ENCODE results near the gene AGBL4.

Gene AGBL4

DNA sequence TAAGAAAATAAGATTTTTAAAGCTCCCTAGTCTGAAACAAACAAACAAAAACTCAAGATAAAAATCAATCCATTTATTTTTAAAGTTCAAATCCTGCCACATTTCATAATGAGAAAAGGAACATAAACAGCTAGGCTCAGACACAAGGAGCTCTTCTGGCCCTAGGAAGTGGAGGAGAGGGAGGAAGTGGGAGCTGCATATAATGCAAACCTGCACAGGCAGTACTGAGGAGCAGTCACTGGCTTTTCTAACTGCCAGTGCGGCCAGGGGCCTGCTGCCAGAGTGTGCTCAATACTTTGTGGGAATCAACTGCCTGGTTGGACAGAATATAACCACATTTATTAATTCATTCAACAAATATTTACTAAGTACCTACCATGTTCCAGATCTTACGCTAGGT, 1411.9 kb downstream of the AGBL4 start:
- H3K27me3 Mint-ChIP-seq (ENCODE audit: low read depth), result peaks cover 7% of the 10 kb centered on the region
- TF ChIP-seq, protein P1, sequence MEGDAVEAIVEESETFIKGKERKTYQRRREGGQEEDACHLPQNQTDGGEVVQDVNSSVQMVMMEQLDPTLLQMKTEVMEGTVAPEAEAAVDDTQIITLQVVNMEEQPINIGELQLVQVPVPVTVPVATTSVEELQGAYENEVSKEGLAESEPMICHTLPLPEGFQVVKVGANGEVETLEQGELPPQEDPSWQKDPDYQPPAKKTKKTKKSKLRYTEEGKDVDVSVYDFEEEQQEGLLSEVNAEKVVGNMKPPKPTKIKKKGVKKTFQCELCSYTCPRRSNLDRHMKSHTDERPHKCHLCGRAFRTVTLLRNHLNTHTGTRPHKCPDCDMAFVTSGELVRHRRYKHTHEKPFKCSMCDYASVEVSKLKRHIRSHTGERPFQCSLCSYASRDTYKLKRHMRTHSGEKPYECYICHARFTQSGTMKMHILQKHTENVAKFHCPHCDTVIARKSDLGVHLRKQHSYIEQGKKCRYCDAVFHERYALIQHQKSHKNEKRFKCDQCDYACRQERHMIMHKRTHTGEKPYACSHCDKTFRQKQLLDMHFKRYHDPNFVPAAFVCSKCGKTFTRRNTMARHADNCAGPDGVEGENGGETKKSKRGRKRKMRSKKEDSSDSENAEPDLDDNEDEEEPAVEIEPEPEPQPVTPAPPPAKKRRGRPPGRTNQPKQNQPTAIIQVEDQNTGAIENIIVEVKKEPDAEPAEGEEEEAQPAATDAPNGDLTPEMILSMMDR (IDR thresholded peaks at IDR 0.05; ENCODE audit: unreplicated experiment in 3 of 3), result no peak
- no peaks in the 10 kb centered on the region for H3K4me1 Mint-ChIP-seq
- H3K36me3 Mint-ChIP-seq (ENCODE audit: low read depth), result no peaks in the 10 kb centered on the region
- H3K4me3 Mint-ChIP-seq, result no peak overlapping the region
- no peak overlapping the region for H3K27ac Mint-ChIP-seq
- no peaks in the 10 kb centered on the region for H3K9me3 Mint-ChIP-seq

DNA sequence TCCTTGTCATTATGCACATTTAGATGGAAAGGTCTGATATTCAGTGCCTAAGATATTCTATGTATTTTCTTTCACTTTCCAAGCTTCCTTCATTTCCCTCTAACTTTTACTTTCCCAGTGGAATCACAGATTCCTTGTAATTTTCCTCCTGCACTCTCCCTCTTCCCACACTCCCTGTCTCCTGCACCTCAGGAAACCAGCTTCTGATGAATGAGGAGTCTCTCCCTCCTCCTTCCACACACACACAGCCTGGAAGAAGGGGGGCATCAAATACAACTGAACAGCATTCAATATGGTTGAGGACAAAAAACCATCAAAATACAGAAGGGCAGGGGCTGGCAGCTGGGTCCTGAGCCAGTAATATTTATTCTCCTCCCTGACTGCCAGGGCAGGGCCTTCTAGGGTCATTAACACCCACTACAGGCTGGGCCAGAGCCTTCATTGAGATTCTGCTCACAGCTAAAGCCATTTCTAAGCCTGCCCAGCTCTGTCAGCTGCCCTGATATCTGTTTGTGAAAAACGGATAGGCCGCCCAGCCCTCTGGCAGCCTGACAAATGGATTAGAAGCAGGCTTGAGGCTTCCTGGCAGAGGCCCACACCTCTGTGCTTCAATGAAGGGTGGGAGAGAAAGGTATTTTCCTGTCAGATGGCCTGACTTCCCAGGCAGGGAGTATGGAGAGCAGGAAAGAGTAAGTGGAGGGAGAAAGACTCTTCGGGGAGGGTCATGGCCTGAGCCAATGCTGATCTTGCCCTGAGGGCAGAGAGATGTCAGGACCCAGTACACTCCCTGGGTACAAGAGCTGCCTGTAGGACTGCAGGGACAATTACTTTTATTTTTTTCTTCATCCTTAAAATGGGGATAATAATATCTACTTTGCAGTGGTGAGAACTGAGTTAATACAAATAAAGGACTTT, 1412.9 kb downstream of the AGBL4 start:
- H3K36me3 Mint-ChIP-seq (ENCODE audit: low read depth), result no peaks in the 10 kb centered on the region
- TF ChIP-seq, protein P1 (IDR thresholded peaks at IDR 0.05; ENCODE audit: unreplicated experiment in 3 of 3), result no peak
- H3K27me3 Mint-ChIP-seq (ENCODE audit: low read depth), result peaks cover 7% of the 10 kb centered on the region
- H3K4me3 Mint-ChIP-seq, result no peak overlapping the region
- H3K27ac Mint-ChIP-seq, result no peak overlapping the region
- H3K9me3 Mint-ChIP-seq, result no peaks in the 10 kb centered on the region
- H3K4me1 Mint-ChIP-seq, result no peaks in the 10 kb centered on the region

DNA sequence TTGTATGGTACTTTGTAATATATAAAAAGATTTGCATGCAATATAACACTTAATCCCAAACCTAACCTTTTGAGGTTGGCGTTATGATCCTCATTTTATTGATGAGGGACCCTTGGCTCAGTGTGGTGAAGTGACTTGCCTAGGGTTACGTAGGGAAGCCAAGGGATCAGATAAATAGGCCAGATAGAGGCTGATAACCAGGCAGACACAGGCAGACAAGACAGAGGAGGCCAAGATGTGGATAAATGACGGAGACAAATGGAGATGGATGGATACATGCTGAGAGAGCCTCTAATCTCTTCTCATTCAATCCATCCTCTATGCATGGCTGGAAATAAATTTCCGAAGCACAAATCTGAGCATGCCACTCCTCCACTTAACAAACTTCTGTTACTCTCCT, 1414.9 kb downstream of the AGBL4 start:
- H3K4me1 Mint-ChIP-seq, result no peaks in the 10 kb centered on the region
- H3K27me3 Mint-ChIP-seq (ENCODE audit: low read depth), result peaks cover 14% of the 10 kb centered on the region
- TF ChIP-seq, protein P1 (IDR thresholded peaks at IDR 0.05; ENCODE audit: unreplicated experiment in 3 of 3), result no peak
- H3K27ac Mint-ChIP-seq, result no peak overlapping the region
- H3K36me3 Mint-ChIP-seq (ENCODE audit: low read depth), result no peaks in the 10 kb centered on the region
- no peaks in the 10 kb centered on the region for H3K9me3 Mint-ChIP-seq
- no peak overlapping the region for H3K4me3 Mint-ChIP-seq

DNA sequence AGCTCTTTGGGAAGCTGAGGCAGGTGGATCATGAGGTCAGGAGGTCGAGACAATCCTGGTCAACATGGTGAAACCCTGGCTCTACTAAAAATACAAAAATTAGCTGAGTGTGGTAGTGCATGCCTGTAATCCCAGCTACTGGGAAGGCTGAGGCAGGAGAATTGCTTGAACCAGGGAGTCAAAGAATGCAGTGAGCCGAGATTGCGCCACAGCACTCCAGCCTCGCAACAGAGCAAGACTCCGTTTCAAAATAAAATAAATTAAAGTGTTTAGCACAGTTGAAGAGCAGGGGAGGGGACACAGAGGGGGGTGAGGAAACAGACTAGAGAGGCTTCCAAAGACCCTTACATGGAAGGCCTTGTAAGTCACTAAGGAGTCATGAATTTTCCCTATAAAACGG, 1420.5 kb downstream of the AGBL4 start:
- Mint-ChIP-seq H3K27me3 (ENCODE audit: low read depth) (peaks cover 13% of the 10 kb centered on the region), H3K27ac (no peak overlapping the region), H3K4me3 (no peak overlapping the region), H3K4me1 (no peaks in the 10 kb centered on the region), H3K36me3 (ENCODE audit: low read depth) (no peaks in the 10 kb centered on the region), H3K9me3 (no peaks in the 10 kb centered on the region)
- TF ChIP-seq, protein P1 (IDR thresholded peaks at IDR 0.05; ENCODE audit: unreplicated experiment in 3 of 3), result no peak

DNA sequence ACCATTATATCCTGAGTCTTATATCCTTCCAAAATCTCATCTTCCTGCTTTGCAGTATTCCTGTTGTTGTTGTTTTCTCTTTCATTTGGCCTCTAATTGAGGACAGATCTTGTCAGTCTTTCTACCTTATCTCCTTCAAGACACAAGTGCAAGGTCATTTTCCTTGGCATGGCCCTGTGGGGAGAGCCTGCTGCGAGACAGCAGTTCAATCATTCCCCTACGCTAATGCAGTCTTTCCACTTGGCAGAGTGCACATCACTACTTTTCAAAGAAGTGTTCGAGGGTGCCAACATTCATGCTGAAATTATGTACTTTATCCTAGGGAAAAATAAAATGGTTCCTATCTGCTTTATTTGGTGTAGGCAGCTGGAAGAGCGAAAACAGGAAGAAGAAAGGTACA, 1421.4 kb downstream of the AGBL4 start:
- Mint-ChIP-seq H3K27me3 (ENCODE audit: low read depth) (peaks cover 12% of the 10 kb centered on the region), H3K4me1 (no peaks in the 10 kb centered on the region), H3K27ac (no peak overlapping the region), H3K9me3 (no peaks in the 10 kb centered on the region), H3K4me3 (no peak overlapping the region), H3K36me3 (ENCODE audit: low read depth) (no peaks in the 10 kb centered on the region)
- TF ChIP-seq, protein P1 (IDR thresholded peaks at IDR 0.05; ENCODE audit: unreplicated experiment in 3 of 3), result no peak

DNA sequence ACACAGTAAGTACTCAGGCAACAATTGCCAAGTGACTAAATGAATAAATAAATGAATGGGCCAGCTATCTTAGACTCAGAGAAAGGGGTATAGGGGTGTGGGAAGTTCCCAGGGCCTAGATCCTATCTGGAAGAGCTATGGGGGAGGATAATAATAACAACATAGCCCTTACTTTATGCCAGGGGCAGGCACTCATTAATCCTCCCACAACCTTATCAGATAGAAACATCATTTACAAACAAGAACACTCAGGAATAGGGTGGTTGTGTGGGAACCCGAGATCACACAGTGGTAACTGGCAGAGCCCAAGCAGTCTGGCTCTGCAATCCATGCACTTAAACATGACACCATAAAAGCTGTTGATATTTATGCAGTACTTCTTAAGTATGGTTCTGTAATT, 1423.6 kb downstream of the AGBL4 start:
- Mint-ChIP-seq H3K27ac (no peak overlapping the region), H3K36me3 (ENCODE audit: low read depth) (no peaks in the 10 kb centered on the region), H3K4me1 (peaks cover 12% of the 10 kb centered on the region), H3K4me3 (no peak overlapping the region), H3K9me3 (no peaks in the 10 kb centered on the region), H3K27me3 (ENCODE audit: low read depth) (peaks cover 9% of the 10 kb centered on the region)
- TF ChIP-seq, protein P1 (IDR thresholded peaks at IDR 0.05; ENCODE audit: unreplicated experiment in 3 of 3), result no peak

Measured in nephron (organoid).